ENCODE data around the gene VWA1. TPM values are rescaled to one million over a fixed set of nuclear protein-coding genes. Genes with fewer than 3 reads are reported as not detected.

The VWA1 gene, protein sequence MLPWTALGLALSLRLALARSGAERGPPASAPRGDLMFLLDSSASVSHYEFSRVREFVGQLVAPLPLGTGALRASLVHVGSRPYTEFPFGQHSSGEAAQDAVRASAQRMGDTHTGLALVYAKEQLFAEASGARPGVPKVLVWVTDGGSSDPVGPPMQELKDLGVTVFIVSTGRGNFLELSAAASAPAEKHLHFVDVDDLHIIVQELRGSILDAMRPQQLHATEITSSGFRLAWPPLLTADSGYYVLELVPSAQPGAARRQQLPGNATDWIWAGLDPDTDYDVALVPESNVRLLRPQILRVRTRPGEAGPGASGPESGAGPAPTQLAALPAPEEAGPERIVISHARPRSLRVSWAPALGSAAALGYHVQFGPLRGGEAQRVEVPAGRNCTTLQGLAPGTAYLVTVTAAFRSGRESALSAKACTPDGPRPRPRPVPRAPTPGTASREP
- under 1 TPM; 0.17 to 0.33 TPM for total RNA-seq

GRCh38 chr1:1435106-1435903 lies at the start of gene VWA1:
VWA1 (plus strand) TSS chr1:1435690; CDS start chr1:1435749, 59 bp downstream.

GRCh38 chr1:1399187-1399871 lies 36.2 kb upstream of the VWA1 start, which contains the start of gene CCNL2:
CCNL2 (minus strand) TSS chr1:1399335; CDS start chr1:1399306, 29 bp downstream.

GRCh38 chr1:1406821-1407635 lies 28.5 kb upstream of the VWA1 start, which contains the start of gene MRPL20:
MRPL20 (minus strand) TSS chr1:1407293; CDS start chr1:1407217, 76 bp downstream.

GRCh38 chr1:1421147-1421906 lies 14.2 kb upstream of the VWA1 start, which contains the start of gene ANKRD65:
ANKRD65 (minus strand) TSS chr1:1421276; CDS start chr1:1421005, 271 bp downstream.

GRCh38 chr1:1449099-1449739 lies 13.7 kb downstream of the VWA1 start, which contains the start of gene ATAD3C:
ATAD3C (plus strand) TSS chr1:1449689; CDS start chr1:1450684, 995 bp downstream.

DNA sequence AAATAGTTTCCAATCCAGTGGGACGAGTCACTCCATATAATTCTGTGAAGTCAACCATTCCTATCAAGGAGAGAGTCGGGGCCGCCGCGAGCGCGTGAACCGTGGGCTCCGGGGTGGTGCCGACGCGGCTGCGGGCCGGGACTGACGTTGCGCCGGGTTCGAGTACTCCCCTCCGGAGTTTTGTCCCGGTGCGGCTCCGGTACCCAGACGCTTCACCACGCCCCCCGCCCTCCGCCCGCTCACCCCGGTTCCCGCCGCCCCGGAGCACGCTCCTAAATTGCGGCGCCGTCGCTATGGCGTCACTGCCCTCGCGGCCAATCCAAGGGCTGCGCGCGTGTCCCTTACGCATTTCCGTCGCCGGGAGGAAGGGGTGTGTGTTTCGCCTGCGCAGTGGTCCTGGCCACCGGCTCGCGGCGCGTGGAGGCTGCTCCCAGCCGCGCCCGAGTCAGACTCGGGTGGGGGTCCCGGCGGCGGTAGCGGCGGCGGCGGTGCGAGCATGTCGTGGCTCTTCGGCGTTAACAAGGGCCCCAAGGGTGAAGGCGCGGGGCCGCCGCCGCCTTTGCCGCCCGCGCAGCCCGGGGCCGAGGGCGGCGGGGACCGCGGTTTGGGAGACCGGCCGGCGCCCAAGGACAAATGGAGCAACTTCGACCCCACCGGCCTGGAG lies 36.0 kb downstream of the VWA1 start, which contains the start of gene ATAD3B:
TSS of gene ATAD3B (plus strand) at position 377 of the 664 bp plus-strand sequence. CDS start at position 497, 120 bp downstream.

Other genes with a start within 250 kb of the VWA1 start
- 1 to 10 TPM; 7.6 to 9.3 TPM for gene TNFRSF18, start 229.1 kb upstream of the VWA1 start, total RNA-seq
- 10 to 100 TPM; 11.0 to 11.7 TPM for gene TNFRSF4, start 221.5 kb upstream of the VWA1 start, total RNA-seq
- gene SDF4, start 203.7 kb upstream of the VWA1 start, total RNA-seq = 10 to 100 TPM; 97.8 to 99.3 TPM
- 10 to 100 TPM; 17.3 to 18.5 TPM for gene B3GALT6, start 203.5 kb upstream of the VWA1 start, total RNA-seq
- 1 to 10 TPM; 2.5 to 3.2 TPM for gene C1QTNF12, start 189.0 kb upstream of the VWA1 start, total RNA-seq
- 10 to 100 TPM; 60.2 to 62.5 TPM for gene UBE2J2, start 161.8 kb upstream of the VWA1 start, total RNA-seq
- 1 to 10 TPM; 4.1 to 6.2 TPM for gene SCNN1D, start 155.3 kb upstream of the VWA1 start, total RNA-seq
- 10 to 100 TPM; 74.4 to 79.3 TPM for gene ACAP3, start 127.8 kb upstream of the VWA1 start, total RNA-seq
- gene PUSL1, start 127.1 kb upstream of the VWA1 start, total RNA-seq = 10 to 100 TPM; 18.5 to 19.6 TPM
- gene INTS11, start 111.0 kb upstream of the VWA1 start, total RNA-seq = 100 to 1,000 TPM; 112 to 114 TPM
- gene CPTP, start 110.9 kb upstream of the VWA1 start, total RNA-seq = 10 to 100 TPM; 21.3 to 21.6 TPM
- gene TAS1R3, start 104.4 kb upstream of the VWA1 start, total RNA-seq = 1 to 10 TPM in 1 of 2 experiments, under 1 TPM in 1; 0.73 to 1.1 TPM
- 10 to 100 TPM; 34.7 to 40.9 TPM for gene DVL1, start 86.3 kb upstream of the VWA1 start, total RNA-seq
- gene MXRA8, start 77.1 kb upstream of the VWA1 start, total RNA-seq = under 1 TPM in 1 of 2 experiments, not detected in 1; 0.12 TPM
- 10 to 100 TPM; 88.0 to 90.4 TPM for gene AURKAIP1, start 60.5 kb upstream of the VWA1 start, total RNA-seq
- gene CCNL2, start 36.4 kb upstream of the VWA1 start, total RNA-seq = 100 to 1,000 TPM; 120 to 122 TPM
- 10 to 100 TPM; 82.8 to 98.8 TPM for gene MRPL20, start 28.4 kb upstream of the VWA1 start, total RNA-seq
- gene ANKRD65, start 14.4 kb upstream of the VWA1 start, total RNA-seq = not detected
- gene ATAD3C, start 14.0 kb downstream of the VWA1 start, total RNA-seq = 1 to 10 TPM; 1.4 to 2.3 TPM
- 10 to 100 TPM; 29.0 to 34.3 TPM for gene ATAD3B, start 36.1 kb downstream of the VWA1 start, total RNA-seq
- 10 to 100 TPM; 31.9 to 33.0 TPM for gene ATAD3A, start 76.5 kb downstream of the VWA1 start, total RNA-seq
- under 1 TPM; 0.41 to 0.45 TPM for gene TMEM240, start 104.9 kb downstream of the VWA1 start, total RNA-seq
- gene SSU72, start 139.2 kb downstream of the VWA1 start, total RNA-seq = 100 to 1,000 TPM; 106 to 107 TPM
- gene FNDC10, start 164.4 kb downstream of the VWA1 start, total RNA-seq = 1 to 10 TPM; 8.7 to 9.1 TPM
- gene MIB2, start 179.8 kb downstream of the VWA1 start, total RNA-seq = 10 to 100 TPM; 44.3 to 45.9 TPM
- gene MMP23B, start 196.5 kb downstream of the VWA1 start, total RNA-seq = 1 to 10 TPM; 3.4 to 4.2 TPM
- gene CDK11B, start 223.3 kb downstream of the VWA1 start, total RNA-seq = 10 to 100 TPM; 33.8 to 34.2 TPM

Measured in activated naive CD4-positive, alpha-beta T cell treated with anti-CD3 and anti-CD28 coated beads, Interleukin-2, amount 10 ng/mL, durations not matched to agents 5 hours and 36 hours (primary cell).